Pulmonary artery endothelial cell (primary cell): ENCODE measurements around the gene IGLON5. TPM values are rescaled to one million over a fixed set of nuclear protein-coding genes. Genes with fewer than 3 reads are reported as not detected.

Source experiments
- DNase-seq: peaks from one replicate; pipeline ENCODE4 v3.0.0-alpha.2; 2011; ENCODE audit warnings: low read depth, low spot score
- total RNA-seq: library from RNA; depleted of rRNA; stranded (reverse); fragments of >200 nt; gene quantifications from 2 replicates; pipeline ENCODE4 v1.2.3, GENCODE V29; 2014

Gene IGLON5
- total RNA-seq, 1 donor from 2014 or later: not detected

- DNase-seq: peak; percentile 22
Measured at GRCh38 chr19:51338563-51339312, 27.3 kb downstream of the IGLON5 start.

- no peak for DNase-seq
Measured at GRCh38 chr19:51339313-51339686, 27.9 kb downstream of the IGLON5 start.

DNA sequence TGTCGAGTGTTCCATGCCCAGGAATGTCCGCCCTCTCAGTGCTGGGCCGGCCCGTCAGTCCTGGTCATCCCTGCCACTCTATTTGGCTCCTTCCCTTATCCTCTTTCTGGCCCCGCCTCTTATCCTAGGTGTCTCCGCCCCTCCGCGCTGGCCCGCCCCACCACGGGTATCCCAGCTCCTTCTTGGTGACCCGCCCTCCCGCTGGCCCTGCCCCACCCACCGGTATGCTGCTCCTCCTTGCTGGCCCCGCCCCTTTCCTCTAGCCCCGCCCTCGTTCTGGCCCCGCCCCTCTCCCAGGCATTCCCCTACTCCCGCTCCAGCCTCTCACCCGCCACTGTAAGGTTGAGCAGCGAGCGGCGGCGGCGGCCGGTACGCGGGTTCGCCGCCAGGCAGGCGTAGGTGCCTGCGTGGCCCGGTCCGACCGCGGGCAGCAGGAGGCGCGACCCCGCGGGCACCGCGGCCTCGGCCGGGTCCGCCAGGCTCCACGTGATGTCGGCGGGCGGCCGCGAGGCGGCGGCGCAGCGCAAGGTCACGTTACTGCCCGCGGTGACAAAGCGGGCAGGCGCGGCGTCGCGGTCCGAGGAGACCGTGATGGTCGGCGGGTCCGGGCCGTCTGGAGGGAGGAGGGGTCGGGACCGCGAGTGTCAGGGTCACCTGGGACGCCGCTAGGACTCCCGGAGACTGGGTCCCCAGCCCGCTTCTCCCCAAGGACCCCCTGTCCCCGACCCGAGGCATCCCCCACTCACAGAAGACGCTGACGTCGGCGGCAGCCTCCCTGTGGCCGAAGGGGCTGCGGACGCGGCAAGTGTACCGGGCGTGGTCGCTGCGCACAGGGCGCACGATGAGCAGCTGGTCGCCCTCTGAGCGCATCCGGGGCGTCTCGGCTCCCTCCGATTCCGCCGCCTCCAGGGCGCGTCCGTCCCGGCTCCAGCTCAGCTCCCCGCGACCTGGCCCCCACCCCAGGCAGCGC is 28.5 kb downstream of the IGLON5 start:
- peak; percentile 87 for DNase-seq

GRCh38 chr19:51341066-51341465 is 29.6 kb downstream of the IGLON5 start:
- DNase-seq: no peak

DNA sequence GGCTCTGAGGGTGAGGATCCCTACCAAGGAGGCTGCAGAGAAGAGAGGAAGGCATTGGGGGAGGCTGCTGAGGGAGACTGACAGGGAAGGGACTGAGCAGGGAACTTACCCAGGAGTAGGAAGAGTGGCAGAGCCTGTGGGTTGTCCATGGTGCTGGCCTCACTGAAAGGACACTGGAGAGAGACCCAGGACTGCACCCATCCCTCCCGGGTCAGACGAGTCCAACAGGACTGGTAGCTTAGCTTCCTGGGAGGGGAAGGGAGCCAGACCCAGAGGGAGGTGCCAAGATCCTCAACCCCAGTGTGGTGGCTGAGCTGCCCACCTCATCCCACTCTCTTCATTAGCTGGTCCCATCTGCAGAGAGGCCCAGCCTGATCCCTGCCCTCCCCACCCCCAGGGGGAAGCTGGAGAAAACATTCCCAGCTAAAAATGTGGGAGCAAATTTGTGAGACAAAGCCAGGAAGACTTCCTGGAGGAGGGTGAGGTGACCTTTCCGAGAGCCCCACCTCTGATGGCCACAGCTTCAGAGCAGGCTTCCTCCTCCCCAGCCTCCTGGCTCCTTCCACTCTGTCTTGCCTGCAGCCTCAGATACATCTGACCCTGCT is 30.6 kb downstream of the IGLON5 start, which contains the start of gene VSIG10L:
VSIG10L (minus strand) TSS at position 164 of the 605 bp plus-strand sequence; CDS start at position 149, 15 bp downstream.
- no peak for DNase-seq

DNA sequence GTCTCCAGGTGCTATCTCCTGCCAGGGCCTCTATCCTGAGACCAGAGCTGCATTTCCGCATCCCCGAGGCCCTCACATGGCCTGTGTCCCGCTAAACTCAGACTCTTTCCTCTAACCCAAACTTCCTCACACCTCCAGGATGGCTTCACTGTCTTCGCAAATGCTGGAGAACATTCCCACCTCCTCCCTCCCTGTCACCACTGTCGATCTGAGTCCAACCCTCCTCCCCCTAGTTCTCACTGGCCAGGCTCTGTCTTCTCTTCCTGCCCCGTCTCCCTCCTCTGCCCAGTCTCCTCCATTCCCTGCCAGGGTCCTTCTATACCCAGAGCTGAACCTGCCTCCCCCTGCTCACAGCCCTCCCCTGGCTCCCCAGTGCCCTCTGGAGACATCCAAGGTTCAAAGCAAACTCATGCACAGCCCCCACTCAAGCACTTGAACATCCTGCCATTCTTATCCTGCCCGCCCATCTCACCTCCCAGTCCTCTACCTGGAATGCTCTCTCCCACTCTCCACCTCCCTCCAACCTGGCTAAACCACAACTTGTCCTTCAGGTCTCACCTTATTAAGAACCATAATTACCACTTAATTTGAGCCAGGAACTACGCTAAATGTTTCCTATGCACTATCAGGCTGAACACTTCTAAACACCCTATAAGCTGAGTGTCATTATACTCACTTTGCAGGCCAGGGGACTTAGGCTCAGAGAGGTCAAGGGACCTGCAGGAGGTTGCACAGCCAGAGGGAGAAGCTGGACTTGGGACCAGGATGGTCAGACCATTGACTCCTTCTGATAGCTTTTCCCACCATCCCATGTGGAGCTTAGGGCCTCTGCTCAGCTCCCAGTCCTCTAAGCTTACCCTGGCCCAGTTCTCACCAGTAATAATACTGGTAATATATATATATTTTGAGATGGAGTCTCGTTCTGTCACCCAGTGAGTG is 31.5 kb downstream of the IGLON5 start:
- DNase-seq: no peak

- DNase-seq: no peak
Measured at GRCh38 chr19:51345076-51345620, 33.7 kb downstream of the IGLON5 start.

DNA sequence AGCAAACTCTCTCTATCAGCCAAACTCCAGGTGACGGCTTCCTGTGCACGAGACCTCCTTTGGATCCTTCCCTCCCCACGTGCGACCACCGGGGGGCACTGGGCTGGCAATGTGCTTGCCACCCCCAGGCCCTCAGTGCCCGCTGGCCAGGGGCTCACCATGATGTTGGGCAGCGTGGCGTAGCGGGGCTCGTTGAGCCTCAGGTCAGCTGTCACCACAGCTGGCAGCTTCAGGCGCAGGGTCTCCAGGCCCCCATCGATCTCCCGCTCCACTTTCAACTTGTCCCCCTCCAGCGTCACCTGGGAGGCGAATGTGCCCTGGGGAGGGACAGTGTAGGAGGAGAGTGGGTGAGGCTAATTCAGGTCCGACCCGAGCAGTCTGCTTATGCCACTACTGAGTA is 35.3 kb downstream of the IGLON5 start:
- DNase-seq: no peak

DNA sequence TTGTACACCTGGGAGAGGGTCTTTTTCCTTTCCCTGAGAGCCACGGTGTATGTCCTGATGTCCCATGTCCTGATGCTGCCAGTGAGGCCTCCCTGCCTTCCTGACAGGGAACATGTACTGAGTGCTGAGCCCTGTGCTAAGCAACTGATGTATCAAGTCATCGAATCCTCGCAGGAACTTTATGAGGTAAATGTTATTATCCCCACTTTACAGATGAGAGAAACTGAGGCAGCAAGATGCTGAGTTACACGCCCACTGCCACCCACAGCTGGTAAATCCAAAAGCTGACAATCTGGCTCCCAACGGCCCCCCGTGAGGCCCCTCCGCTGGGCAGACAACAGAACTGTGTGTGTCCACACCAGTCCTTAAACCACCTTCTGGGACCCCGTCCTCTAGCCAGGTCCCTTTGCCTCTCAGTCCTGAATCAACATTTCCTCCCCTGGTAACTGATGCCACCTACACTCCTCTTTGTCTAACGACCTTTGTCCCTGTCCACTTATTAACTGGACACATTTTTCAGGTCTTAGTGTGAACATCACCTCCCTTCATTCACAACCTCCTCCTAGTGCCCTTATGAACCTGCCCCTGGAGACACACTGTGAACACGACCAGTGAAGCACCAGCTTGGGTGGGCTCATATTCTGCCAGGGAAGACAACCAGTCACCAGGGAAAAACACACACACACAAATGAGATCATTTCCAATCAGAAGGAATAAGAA is 35.9 kb downstream of the IGLON5 start:
- DNase-seq: no peak

DNA sequence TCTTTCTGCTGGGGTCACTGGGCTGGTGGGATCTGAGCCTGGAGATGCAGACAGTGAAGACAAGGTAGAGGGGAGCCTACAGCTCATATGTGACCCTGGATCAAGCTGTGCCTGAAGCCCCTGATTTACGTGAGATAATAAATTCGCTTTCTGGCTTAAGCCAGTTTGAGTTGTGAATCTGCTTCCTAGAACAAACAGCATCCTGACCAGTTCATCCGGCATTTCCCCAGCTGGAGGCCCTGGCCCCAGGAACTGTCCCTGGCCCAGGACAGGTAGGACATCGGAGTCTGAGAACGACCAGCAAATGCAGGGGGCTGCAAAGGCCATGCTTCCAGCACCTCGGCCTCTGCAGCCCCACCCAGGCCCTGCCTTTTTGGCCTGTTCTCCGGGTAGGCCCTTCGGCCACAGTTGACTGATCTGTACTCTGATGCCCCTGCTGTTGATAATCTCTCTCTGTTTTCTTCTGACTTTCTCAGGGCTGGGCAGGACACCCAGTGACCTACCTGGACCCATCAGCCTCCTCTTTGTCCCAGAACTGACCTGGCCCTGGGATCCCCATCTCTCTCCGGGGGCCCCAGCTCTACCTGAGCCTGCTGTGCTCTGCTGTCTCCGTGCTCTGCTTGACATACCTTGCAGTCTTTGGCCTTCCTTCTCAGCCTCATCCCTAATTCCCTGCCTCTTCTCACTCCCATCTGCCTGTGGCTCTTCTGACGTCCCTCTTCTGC is 40.0 kb downstream of the IGLON5 start:
- DNase-seq: no peak

DNA sequence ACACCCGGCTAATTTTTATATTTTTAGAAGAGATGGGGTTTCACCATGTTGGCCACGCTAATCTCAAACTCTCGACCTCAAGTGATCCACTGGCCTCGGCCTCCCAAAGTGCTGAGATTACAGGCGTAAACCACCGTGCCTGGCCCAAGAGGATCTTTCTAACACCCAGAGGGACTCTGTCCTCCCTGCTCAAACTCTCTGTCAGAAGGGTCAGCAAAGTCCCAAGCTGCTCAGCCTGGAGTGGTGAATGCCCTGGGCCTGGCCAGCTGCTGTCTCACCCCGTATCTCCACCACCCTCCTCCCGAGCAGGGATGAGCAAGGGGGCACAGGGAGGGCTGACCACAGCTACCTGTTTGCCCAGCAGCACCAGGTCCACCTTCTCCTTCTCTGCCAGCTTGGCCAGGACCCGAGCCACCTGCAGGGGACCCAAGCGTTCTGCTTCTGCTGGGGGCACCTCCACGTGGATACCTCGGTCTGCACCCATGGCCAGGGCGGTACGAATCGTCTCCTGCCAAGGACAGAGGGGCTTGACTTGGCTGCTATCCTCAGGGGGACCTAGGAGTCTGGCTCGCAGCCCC is 41.4 kb downstream of the IGLON5 start:
- DNase-seq: no peak

GRCh38 chr19:51354103-51354741 is 42.8 kb downstream of the IGLON5 start:
- no peak for DNase-seq

GRCh38 chr19:51354742-51355148 is 43.3 kb downstream of the IGLON5 start:
- no peak for DNase-seq

DNA sequence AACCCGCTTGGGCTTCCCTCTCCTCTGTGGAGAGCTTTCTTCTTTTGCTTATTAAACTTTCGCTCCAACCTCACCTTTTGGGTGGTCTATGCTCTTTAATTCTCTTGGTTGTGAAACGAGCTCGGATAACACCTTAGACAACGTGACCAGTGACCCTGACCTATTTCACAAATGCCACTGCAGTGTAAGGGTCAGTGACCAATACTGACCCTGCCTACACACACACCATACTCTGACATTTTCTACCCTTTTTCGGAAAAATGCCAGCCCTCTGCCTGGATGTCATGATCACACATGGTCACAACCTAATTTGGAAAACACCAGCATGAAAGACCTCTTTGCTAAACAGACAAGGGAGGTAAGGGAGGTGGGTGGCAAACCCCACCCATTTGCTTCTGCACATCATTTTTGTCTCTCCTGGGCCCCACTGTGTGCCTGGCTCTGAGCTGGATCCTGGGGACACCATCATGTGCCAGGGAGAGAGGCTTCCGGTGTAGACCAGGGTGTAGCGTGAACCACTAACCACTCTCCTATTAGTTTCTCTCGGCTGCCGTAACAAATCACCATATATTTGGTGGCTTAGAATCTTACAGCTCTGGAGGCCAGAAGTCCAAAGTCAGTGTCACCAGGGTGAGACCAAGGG is 44.8 kb downstream of the IGLON5 start:
- DNase-seq: no peak

DNA sequence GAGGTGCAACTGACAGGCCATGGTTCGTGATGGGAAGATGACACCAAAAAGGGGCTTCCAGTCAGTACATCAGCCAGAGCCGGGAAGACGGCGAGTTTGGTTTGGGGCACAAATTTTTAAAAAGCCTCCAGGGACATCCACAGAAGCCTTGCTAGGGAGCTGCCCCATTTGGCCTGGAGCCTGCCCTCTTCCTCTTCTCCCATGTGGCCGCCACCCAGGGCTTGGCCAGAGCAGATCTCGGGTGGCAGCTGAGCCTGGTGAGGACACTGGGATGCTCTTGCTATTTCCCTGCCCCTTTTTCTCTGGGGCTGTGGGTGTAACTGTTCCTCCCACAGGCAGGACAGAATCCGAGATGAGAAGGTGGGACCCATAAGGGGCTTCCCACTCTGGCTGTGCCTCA is 46.5 kb downstream of the IGLON5 start:
- DNase-seq: no peak

- DNase-seq: no peak
Measured at GRCh38 chr19:51359294-51359693, 47.9 kb downstream of the IGLON5 start.

DNA sequence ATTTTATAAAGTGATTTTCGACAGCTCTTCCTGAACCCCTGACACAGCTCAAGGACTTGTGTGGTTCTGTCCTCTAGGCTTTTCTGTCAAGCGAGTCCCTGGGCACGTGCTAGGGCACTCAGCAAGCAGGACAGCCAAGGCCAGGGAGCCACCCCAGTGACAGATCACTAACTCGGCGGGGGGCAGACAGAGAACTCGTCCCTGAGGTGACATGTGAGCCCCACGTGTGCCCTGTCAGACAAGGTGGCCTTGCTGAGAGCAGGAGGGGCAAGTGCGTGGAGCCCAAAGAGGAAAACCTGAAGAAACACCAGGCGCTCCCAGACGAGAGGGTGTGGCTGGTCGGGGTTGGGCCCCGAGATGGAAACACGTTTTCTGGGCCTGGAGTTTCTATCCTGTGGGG is 49.8 kb downstream of the IGLON5 start:
- DNase-seq: no peak
